ENCODE data around the gene ZBTB12.

The ZBTB12 gene

GRCh38 chr6:31898383-31899011 lies 3.4 kb downstream of the ZBTB12 start (continued):
- TF ChIP-seq ZNF202 (tag by site-specific recombination; IDR thresholded peaks at IDR 0.05; ENCODE audit: borderline replicate concordance) (no peak), ZNF350 (tag by site-specific recombination; IDR thresholded peaks at IDR 0.05) (no peak), YY1 (tag by site-specific recombination; IDR thresholded peaks at IDR 0.05) (no peak), MEIS1 (CRISPR knock-in tag; IDR thresholded peaks at IDR 0.05; ENCODE audit: borderline replicate concordance) (no peak), KLF10 (tag by site-specific recombination; IDR thresholded peaks at IDR 0.05) (peak; percentile 54), ZNF2 (tag by site-specific recombination; IDR thresholded peaks at IDR 0.05) (no peak; the same call in 1 of the 2 replicates), ZNF391 (tag by site-specific recombination; IDR thresholded peaks at IDR 0.05; ENCODE audit: borderline replicate concordance, low read depth) (no peak), ZNF175 (tag by site-specific recombination; IDR thresholded peaks at IDR 0.05) (no peak), ZXDB (tag by site-specific recombination; IDR thresholded peaks at IDR 0.05) (peak; percentile 30), ZNF785 (tag by site-specific recombination; IDR thresholded peaks at IDR 0.05) (no peak), ZNF184 (tag by site-specific recombination; IDR thresholded peaks at IDR 0.05) (no peak), ZNF37A (tag by site-specific recombination; IDR thresholded peaks at IDR 0.05) (no peak), ZNF510 (tag by site-specific recombination; IDR thresholded peaks at IDR 0.05; ENCODE audit: insufficient replicate concordance) (no peak), TRIM28 (IDR thresholded peaks at IDR 0.05; ENCODE audit: borderline replicate concordance, low read length) (no peak), ZNF530 (tag by site-specific recombination; IDR thresholded peaks at IDR 0.05; ENCODE audit: low read depth) (no peak), ZNF548 (tag by site-specific recombination; IDR thresholded peaks at IDR 0.05) (no peak), PRDM6 (tag by site-specific recombination; IDR thresholded peaks at IDR 0.05) (no peak), PRDM10 (tag by site-specific recombination; IDR thresholded peaks at IDR 0.05) (no peak), RBAK (tag by site-specific recombination; IDR thresholded peaks at IDR 0.05) (no peak), ZNF544 (tag by site-specific recombination; IDR thresholded peaks at IDR 0.05) (no peak), ZNF529 (tag by site-specific recombination; IDR thresholded peaks at IDR 0.05; ENCODE audit: insufficient replicate concordance) (no peak), ZNF366 (tag by site-specific recombination; conservative IDR thresholded peaks at IDR 0.05) (no peak), ZNF670 (tag by site-specific recombination; IDR thresholded peaks at IDR 0.05; ENCODE audit: low read depth) (no peak), ZNF624 (tag by site-specific recombination; IDR thresholded peaks at IDR 0.05) (no peak), ZNF580 (tag by site-specific recombination; IDR thresholded peaks at IDR 0.05) (no peak), EGR2 (tag by site-specific recombination; IDR thresholded peaks at IDR 0.05; ENCODE audit: low read depth) (no peak), SCRT1 (tag by site-specific recombination; IDR thresholded peaks at IDR 0.05; ENCODE audit: borderline replicate concordance) (peak; percentile 94), KLF8 (tag by site-specific recombination; IDR thresholded peaks at IDR 0.05) (peak; percentile 81), ZEB2 (tag by site-specific recombination; IDR thresholded peaks at IDR 0.05) (peak; percentile 94), ZNF76 (tag by site-specific recombination; IDR thresholded peaks at IDR 0.05; ENCODE audit: borderline replicate concordance, low read depth) (peak; percentile 97), ZNF335 (tag by site-specific recombination; conservative IDR thresholded peaks at IDR 0.05) (peak; percentile 99), ZSCAN16 (tag by site-specific recombination; IDR thresholded peaks at IDR 0.05) (no peak), ZNF324 (tag by site-specific recombination; IDR thresholded peaks at IDR 0.05) (no peak), ZNF621 (tag by site-specific recombination; IDR thresholded peaks at IDR 0.05) (no peak), TCF7L2 (IDR thresholded peaks at IDR 0.05; ENCODE audit: borderline replicate concordance, low read depth, low read length) (no peak), ZNF792 (tag by site-specific recombination; IDR thresholded peaks at IDR 0.05) (no peak), ZNF747 (tag by site-specific recombination; IDR thresholded peaks at IDR 0.05) (no peak)
